Heart left ventricle (tissue), 13 donors: ENCODE data around the gene TENT5C.

Experiments used
- CTCF ChIP-seq, 12 donors: fragments of 200-600 bp; sonication (generic) in 4 of 12; IDR thresholded peaks; one replicate each; pipeline versions ENCODE4 v1.5.0 to v1.8.0; 2018 to 2022; ENCODE audit warnings: antibody characterized with exemption in 12 of 12, mild to moderate bottlenecking in 5 of 12
- POLR2A ChIP-seq, 2 donors: fragments of 450-650 bp; IDR thresholded peaks; one replicate each; pipeline ENCODE4 v1.6.1; 2017; ENCODE audit warnings: antibody characterized with exemption in 2 of 2, mild to moderate bottlenecking in 2 of 2, moderate library complexity in 2 of 2
- donor health status: ischemic (EF 13 %, LVEDD 7.1; RV severe dilation, severe dysfunction).
- donor health status: DM: no; HTN: yes; CAD: no.
- donor health status: DM: no; HTN: no; CAD: no.
- donor health status: ischemic (EF 25% LVEDD 6.9; RV normal size, moderate dysfunction).
- donor health status: ischemic (EF 25% LVEDD 5.7; RV mildly dilated, moderate dysfunction).
- donor health status: ischemic (EF 35%, LVEDD 5.7; RV mildly dilated, moderate dysfunction).
- donor health status: nonischemic (EF 11% LVEDD 7.7; RV severe dilation, severe dysfunction).
- donor health status: DM: yes; HTN: yes; CAD: no.
- donor health status: PGD.
- donor health status: ischemic (EF 29% LVEDD 5.4; RV normal size, mild dysfunction).
- donor health status: nonischemic (EF 23%, LVEDD 6.1; RV moderate dilation, normal function).

GRCh38 chr1:117611121-117611601 lies 5.3 kb downstream of the TENT5C start:
- TF ChIP-seq CTCF (IDR thresholded peaks at IDR 0.05): no peak
- TF ChIP-seq POLR2A (IDR thresholded peaks at IDR 0.05): no peak
